GM12878 (cell line): Measurements from ENCODE around the gene RFX1.

ENCODE experiments used
- CBX3 ChIP-seq: fragments of 200-600 bp; sonication (generic); IDR thresholded peaks from 2 replicates; pipeline ENCODE4 v1.6.1; 2016; ENCODE audit warnings: low read depth, borderline replicate concordance
- ESRRA ChIP-seq: IDR thresholded peaks from 2 replicates; pipeline ENCODE4 v1.6.1; 2012; ENCODE audit warnings: mild to moderate bottlenecking, low read length, improper control_type of control experiment
- FOS ChIP-seq: IDR thresholded peaks from 3 replicates; pipeline ENCODE4 v1.6.1; 2011; ENCODE audit warnings: borderline replicate concordance; ENCODE audit not compliant: insufficient read length; ENCODE audit errors: extremely low read depth
- HDAC2 ChIP-seq: fragments of 200-600 bp; sonication (generic); IDR thresholded peaks from 2 replicates; pipeline ENCODE4 v1.6.1; 2017
- MYC ChIP-seq: IDR thresholded peaks from 2 replicates; pipeline ENCODE4 v1.6.1; 2011; ENCODE audit warnings: mild to moderate bottlenecking, low read length, moderate library complexity, inconsistent platforms; ENCODE audit not compliant: insufficient read depth, insufficient replicate concordance, insufficient read length, severe bottlenecking
- SP1 ChIP-seq: IDR thresholded peaks from one replicate; pipeline ENCODE4 v1.6.1; 2011; ENCODE audit warnings: low read depth, low read length
- TARDBP ChIP-seq: IDR thresholded peaks from 2 replicates; pipeline ENCODE4 v1.6.1; 2016; ENCODE audit warnings: borderline replicate concordance
- TF ChIP-seq, protein P1 (sequence below): IDR thresholded peaks from 2 replicates; pipeline ENCODE4 v1.6.1; 2012; ENCODE audit warnings: mild to moderate bottlenecking, low read depth, low read length

DNA sequence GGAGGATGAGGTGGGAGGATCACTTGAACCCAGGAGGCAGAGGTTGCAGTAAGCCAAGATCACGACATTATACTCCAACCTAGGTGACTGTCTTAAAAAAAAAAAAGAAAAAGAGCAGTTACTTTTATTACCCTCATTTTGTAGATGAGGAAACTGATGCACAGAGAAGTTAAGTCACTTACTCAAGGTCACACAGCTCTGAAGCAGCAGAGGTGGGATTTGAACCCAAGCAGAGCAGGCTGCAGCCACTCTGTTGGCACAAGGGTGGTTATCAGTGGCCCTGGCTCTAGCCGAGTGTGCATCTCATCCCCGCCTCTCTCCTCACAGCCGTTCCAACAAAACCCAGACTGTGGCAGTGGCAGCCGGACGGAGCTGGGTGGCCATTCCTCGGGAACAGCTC, 33.1 kb upstream of the RFX1 start:
- TF ChIP-seq TARDBP (no peak), FOS (no peak), ESRRA (no peak), MYC (no peak), SP1 (no peak), HDAC2 (no peak), CBX3 (no peak)
- TF ChIP-seq, protein P1, sequence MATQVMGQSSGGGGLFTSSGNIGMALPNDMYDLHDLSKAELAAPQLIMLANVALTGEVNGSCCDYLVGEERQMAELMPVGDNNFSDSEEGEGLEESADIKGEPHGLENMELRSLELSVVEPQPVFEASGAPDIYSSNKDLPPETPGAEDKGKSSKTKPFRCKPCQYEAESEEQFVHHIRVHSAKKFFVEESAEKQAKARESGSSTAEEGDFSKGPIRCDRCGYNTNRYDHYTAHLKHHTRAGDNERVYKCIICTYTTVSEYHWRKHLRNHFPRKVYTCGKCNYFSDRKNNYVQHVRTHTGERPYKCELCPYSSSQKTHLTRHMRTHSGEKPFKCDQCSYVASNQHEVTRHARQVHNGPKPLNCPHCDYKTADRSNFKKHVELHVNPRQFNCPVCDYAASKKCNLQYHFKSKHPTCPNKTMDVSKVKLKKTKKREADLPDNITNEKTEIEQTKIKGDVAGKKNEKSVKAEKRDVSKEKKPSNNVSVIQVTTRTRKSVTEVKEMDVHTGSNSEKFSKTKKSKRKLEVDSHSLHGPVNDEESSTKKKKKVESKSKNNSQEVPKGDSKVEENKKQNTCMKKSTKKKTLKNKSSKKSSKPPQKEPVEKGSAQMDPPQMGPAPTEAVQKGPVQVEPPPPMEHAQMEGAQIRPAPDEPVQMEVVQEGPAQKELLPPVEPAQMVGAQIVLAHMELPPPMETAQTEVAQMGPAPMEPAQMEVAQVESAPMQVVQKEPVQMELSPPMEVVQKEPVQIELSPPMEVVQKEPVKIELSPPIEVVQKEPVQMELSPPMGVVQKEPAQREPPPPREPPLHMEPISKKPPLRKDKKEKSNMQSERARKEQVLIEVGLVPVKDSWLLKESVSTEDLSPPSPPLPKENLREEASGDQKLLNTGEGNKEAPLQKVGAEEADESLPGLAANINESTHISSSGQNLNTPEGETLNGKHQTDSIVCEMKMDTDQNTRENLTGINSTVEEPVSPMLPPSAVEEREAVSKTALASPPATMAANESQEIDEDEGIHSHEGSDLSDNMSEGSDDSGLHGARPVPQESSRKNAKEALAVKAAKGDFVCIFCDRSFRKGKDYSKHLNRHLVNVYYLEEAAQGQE = no peak
